Hematopoietic multipotent progenitor cell treated with erythropoietin and hydrocortisone succinate and interleukin-3 and kit ligand, for 8 days (in vitro differentiated cells): ENCODE measurements around the gene COL1A1.

Source experiments
- DNase-seq: peaks from one replicate; pipeline ENCODE4 v3.0.0-alpha.2; 2015

COL1A1 gene

DNA sequence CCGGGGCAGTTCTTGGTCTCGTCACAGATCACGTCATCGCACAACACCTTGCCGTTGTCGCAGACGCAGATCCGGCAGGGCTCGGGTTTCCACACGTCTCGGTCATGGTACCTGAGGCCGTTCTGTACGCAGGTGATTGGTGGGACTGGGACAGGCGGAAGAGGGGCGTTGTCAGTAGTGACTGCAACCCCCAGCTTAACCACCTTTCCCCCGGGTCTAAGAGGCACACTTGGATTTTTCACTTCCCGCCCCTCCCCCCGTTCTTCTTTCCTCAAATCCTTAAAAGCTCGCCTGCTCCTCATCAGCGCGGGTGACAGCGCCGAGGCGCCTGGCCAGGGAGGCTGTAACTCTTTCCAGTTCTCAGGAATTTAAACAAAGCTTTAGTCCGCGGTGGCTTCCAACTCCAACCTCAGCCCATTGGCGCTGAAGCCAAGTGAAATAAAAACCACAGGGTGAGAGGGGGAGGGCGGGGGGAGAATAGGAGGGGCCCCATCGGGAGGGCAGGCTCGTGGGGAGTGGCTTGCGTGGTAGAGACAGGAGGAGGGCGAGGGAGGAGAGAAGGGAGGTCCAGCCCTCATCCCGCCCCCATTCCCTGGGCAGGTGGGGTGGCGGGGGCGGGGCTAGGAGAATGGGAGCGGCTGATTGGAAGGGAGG is 1.5 kb downstream of the COL1A1 start:
- peak; percentile 82 for DNase-seq

DNA sequence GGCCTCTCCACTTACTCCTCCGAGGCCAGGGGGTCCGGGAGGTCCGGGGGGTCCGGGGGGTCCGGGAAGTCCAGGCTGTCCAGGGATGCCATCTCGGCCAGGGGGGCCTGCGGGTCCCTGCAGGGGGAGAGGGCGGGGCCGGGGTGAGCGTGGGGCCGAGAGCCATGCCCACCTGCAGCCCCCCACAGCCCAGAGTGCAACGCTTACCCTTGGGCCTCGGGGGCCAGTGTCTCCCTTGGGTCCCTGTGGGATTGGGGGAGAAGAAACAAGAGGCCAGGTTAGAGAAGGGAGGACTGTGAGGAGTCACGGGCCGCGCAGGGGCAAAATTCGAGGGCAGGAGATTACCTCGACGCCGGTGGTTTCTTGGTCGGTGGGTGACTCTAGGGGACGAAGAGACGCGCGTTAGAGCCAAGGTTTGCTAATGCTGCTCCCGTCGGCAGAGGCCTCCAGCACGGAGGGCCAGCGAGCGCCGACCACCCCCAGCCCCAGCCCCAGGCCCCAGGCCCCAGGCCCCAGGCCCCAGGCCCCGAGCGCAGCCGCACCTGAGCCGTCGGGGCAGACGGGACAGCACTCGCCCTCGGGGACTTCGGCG is 2.1 kb downstream of the COL1A1 start:
- no peak for DNase-seq

DNA sequence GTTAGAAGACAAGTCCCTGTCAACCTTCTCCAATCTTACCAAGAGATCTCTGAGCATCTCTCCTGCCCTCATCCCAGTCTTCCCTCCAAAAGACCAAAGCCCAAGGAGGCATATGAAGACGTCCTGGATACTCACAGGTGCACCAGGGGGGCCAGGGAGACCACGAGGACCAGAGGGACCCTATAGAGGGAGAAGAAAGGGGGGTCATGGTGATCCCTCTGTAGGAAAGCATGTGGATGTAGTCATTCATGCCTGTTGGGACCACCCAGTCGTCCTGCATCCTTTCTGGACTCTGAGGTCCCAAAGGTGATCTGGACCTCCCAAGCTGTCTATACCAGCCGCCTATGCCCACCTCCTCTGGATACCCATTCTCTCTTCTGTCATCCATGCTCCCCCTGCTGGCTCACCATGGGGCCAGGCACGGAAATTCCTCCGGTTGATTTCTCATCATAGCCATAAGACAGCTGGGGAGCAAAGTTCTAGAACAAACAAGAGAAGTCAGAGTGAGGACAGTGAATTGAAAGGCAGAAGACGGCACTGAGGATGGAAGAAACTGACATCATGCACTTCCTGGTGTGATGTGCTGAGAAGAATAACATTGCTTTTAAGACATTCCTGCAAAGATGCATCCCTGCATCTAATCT is 3.3 kb downstream of the COL1A1 start:
- DNase-seq: peak; percentile 70

DNA sequence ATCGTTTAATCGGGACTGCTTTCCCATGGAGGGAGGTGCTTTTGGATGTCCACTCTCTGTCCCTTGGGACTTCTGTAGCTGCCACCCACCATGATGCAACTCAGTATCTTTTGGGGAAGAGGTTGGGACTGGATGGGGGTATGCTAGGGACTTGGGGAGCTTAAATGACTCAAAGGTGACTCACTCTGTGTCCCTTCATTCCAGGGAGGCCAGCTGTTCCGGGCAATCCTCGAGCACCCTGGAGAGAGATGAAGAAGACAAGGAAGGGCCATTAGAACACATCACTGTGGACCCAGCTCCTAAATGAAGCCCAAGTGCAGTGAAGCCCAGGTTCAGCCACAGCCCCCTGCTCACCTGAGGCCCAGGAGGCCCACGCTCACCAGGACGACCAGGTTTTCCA is 4.6 kb downstream of the COL1A1 start:
- DNase-seq: no peak

DNA sequence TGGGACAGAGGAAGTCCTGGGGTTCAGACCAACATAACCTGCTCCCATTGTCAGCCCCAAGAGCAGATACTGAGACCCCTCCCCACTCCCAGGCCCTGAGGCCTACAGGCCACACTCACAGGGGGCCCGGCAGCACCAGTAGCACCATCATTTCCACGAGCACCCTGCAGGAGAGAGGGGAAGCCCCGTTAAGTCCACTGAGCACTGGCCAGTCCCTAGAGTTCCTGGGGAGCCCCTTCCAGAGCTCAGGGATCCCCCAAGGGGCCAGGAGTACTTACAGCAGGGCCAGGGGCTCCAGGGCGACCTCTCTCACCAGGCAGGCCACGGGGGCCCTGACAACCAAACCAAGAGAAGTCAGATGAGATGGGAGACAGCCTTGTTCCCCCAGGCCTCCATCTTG is 5.4 kb downstream of the COL1A1 start:
- no peak for DNase-seq

DNA sequence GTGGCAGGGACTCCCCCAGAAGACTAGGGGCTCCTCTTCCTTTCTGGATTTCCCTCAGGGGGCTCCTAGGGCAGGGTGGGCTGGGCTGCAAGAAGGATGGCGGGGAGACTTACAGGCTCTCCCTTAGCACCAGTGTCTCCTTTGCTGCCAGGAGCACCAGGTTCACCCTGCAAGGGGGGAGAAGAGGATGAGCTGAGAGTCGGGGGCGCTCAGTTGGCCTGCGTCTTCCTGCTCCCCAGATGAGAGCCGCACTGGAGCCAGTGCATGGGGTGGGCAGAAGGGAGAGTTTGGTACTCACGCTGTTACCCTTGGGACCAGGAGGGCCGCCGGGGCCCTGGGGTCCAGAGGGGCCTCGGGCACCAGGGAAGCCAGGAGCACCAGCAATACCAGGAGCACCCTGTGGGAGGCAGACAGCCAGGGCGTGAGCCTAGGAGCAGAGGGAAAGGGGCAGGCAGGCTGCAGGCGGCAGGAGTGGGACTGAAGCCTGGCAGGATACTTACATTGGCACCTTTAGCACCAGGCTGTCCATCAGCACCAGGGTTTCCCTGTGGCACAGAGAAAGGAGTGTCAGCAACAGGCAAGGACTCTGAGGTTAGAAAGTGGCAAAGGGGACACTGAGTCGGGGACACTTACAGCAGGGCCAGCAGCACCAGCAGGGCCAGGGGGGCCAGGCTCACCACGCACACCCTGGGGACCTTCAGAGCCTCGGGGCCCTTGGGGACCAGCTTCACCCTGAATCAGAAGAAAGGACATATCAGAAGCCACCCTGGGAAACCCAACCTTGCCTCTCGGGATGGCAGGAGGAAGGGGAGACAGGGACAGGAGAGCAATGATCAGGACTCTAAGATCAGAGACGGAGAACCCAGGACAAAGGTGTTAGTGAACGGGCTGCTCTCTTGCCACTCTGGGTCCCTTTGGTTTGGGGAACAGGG is 6.2 kb downstream of the COL1A1 start:
- DNase-seq: no peak

DNA sequence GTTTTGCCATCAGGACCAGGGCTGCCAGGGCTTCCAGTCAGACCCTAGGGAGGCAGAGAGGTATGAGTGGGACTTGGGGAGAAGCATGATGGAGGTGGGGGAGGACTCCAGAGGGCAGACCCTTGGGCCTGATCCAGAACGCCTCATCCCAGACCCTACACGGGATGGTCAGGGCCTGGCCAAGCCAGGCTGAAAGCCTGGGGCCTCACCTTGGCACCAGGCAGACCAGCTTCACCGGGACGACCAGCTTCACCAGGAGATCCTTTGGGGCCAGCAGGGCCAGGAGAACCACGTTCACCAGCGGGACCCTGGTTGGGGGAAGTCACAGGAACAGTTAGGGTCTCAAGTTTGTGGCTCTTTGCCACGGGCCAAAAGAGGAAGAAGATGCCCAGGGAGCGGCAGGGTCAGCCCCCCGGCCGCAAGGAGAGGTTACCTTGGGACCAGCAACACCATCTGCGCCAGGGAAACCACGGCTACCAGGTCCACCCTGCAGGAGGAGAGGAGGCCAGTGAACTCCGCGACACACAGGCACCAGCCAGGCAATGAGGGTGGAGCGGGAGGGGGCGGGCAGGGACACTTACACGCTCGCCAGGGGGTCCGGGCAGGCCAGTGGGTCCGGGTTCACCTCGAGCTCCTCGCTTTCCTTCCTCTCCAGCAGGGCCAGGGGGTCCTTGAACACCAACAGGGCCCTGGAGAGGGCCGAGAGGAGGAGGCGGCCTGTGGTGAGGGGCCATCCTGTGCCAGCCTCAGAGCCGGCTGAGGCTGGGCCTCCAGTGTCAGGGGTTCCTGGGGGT is 7.1 kb downstream of the COL1A1 start:
- no peak for DNase-seq

DNA sequence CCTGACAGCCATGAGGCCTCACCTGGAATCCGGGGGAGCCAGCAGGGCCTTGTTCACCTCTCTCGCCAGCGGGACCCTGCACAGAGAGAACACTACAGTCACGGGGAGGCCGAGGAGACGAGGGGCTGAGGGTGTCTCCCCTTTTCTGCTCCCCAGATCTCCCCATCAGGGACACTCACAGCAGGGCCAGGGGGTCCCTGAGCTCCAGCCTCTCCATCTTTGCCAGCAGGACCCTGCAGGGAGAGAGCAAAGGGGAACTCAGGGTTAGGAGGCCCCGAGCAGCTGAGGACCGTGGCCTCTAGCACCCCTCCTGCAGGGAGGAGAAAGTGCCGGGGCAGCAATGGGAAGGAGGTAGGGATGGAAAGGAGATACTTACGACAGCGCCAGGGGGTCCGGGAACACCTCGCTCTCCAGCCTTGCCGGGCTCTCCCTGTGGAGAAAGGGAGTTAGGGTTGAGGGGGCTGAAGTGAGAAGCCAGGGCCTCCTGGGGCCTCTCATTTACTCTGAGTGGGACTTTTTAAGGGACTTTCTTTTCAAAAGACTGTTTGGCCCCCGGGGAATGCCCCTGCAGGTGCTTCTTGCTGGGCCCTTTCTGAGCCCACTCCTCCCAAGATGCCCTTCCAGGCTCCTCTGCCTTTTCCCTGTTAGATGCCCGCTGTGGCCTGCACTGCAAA is 8.7 kb downstream of the COL1A1 start:
- DNase-seq: no peak

DNA sequence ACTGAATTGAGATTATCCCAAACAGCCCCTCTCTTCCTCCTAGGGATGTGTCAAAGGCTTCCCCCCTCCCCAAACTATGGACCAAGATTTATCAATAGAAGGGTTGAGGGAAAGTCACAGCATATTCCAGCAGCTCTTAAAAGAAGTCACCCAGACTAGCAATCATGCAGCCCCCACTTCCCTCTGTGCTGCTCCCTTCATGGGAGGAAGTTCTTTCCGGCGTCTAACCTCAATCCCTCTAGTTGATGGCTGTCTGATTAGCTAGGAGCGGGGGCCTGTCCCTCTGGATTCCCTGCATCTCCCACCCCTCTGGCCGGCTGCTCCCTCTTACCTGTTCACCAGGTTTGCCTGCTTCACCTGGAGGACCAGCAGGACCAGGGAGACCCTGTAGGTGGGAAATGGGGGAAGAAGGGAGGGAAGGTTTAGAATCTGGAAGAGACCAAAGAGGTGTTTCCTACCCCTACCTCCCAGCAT is 9.2 kb downstream of the COL1A1 start:
- no peak for DNase-seq

DNA sequence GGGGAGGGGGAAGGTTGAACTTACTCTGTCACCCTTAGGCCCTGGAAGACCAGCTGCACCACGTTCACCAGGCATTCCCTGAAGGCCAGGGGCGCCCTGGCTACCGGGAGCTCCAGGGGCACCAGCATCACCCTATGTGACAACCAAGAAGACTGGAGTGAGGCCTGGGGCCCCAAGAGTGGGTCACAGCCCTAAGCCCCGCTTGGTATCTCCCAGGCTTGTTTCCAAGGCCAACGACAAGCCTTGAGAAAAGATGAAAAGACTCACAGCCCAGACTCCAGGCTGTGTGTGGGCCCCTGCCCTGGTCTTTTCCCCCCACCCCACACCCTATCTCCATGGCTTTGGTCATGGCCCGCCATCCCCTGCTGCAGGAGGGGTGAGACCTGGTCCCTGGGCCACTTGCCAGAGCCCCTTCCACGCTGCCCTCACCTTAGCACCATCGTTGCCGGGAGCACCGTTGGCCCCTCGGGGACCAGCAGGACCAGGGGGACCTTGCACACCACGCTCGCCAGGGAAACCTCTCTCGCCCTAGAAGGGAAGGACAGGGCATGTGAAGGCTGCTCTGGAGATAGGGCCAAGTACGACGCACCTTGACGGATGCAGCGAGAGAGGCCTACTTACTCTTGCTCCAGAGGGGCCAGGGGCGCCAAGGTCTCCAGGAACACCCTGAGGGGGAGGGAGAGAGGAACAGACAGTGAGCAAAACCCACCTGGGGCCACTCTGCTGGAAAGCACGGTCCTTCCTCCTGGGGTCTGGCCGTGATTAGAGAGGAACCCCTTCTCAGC is 9.9 kb downstream of the COL1A1 start:
- DNase-seq: no peak

DNA sequence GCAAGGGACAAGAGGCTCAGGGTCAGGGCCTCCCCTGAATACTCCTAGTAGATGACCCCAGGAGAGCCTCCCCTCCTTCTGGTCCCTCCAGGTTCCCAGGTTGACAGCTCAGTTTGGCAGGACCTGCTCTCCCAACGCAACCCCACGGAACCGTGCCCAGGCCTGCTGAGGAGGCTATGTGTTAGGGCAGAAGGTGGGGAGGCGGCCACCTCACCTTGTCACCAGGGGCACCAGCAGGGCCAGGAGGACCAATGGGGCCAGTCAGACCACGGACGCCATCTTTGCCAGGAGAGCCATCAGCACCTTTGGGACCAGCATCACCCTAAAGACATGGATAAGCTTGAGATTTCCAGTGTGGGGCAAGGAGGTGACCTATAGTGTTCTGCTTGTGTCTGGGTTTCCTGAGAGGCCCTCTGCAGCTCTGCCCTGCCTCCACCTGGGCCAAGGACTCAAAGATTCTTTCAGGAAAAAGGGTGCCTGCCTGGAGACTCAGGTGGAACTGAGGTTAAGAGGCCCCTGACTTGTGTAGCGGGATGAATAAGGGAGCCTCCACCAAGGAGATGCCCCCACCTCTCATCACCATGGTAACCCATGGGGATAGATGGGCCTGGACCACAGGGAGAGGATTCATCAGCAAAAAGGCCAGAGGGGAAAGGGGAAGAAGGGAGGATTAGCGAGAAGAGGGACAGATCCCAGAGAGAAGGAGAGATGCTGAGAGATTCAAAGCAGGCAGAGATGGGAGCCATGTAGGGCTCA is 10.7 kb downstream of the COL1A1 start:
- no peak for DNase-seq

DNA sequence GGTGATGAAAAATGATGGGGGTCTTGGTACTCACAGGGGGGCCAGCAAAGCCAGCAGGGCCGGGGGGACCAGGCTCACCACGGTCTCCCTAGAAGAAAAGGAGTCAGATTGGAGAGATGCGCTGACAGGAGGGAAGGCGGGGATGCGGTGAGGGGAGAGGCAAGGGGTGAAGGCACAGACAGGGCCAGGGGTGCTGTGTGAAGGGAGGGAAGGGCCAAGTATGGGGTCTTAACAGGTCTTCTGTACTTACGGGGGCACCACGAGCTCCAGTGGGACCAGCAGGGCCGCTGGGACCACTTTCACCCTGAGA is 11.2 kb downstream of the COL1A1 start:
- no peak for DNase-seq

DNA sequence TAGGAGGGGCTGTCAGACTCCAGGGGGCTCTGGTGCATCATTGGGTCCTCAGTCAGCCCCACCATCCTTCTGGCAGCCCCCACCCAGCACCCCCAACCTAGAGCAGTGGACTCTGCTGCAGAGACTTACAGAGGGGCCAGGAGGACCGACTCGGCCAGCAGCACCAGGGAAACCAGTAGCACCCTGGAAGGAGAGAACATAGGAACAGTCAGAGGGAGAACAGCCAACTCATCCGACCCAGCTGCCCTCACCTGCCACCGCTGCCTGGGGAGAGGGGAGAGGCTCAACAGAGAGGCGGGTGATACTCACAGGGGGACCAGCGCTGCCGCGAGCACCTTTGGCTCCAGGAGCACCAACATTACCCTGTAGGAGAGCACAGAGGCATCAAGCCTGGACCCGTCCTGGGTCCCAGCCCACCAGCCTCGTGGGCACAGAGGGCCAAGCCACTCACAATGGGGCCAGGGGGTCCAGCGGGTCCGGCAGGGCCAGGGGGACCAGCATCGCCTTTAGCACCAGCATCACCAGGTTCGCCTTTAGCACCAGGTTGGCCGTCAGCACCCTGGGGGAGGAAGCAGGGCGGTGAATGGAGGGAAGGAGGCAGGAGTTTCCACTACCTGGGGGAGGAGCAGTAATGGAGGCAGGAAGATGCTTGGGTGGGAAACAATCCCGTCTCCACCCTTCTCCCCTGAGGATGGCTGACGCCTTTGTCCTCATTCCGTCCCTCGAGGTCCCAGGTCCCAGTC is 11.7 kb downstream of the COL1A1 start:
- DNase-seq: no peak

DNA sequence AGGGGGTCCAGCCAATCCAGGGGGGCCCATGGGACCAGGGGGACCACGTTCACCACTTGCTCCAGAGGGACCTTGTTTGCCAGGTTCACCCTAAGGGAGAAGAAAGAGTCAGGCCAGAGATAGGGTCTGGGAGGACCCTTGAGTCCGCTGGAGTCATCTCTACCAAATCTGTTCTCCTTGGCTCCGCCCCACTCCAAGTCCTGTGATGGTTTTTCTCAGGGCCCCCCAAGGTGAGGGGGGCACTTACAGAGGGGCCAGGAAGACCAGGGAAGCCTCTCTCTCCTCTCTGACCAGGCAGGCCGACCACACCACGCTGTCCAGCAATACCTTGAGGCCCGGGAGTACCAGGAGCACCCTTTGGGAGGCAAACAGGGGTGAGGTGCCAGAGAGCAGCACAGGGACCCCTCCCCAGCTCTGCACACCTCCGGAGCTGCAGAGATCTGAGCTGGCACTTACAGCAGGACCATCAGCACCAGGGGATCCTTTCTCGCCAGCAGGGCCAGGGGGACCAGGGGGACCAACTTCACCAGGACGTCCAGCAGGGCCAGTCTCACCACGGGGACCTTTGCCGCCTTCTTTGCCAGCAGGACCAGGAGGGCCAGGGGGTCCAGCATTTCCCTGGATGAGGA is 12.4 kb downstream of the COL1A1 start:
- DNase-seq: no peak

DNA sequence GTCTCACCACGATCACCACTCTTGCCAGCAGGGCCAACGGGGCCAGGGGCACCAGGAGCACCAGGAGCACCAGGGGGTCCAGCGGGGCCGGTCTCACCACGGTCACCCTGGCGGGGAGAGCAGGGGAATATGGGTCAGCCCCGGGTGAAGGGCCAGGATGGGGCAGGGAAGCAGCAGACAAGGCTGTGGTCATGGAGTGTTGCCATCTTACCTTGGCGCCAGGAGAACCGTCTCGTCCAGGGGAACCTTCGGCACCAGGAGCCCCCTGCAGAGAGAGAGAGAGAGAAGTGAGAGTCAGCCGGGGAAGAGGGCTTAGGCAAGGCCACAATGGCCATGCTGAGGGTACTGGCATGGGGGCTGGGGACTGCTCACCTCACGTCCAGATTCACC is 12.9 kb downstream of the COL1A1 start:
- no peak for DNase-seq

DNA sequence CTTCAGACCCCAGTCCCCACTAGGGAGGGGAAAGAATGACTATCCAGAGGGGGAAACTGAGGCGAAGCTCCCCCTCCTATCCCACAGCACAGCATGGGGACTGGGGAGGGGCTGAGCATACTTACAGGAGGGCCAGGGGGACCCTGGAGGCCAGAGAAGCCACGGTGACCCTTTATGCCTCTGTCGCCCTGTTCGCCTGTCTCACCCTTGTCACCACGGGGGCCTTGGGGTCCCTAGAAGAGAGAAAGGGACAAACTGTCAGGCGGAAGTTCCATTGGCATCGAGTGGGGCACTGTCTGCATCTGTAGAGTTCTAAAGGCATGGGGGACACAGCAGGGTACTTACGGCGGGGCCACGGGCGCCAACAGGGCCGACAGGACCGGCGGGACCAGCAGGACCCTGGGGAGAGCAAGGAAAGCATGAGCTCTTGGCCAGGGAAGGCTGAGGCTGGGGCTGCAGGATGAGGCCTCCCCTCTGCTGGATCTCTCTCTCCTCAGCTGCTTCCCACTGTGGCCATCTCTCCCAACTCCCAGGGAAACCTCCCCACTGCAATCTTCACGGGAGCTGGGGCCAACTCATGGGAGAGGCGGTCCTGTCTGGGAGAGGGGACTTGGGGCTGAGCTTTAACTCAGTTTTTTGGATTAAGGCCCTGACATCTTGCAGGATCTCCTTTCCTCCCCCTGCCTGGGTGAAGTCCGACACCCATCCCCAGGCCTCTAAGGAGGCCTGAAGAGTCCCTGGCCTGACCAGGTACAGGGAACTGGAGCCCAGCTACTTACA is 13.5 kb downstream of the COL1A1 start:
- no peak for DNase-seq

DNA sequence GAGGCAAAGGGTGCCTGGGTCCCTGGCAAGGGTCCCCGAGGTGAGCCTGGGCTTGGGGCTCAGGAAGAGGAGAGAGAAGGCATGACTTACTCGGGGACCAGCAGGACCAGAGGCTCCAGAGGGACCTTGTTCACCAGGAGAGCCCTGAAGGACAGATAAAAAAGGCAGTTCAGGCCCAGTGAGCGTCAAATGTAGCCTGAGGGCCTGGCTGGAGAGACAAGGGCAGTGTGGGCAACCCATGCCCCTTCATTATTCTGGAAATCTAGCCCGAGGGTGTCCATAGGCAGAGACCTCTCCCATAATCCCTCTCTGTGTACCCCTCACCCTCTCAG is 14.1 kb downstream of the COL1A1 start:
- no peak for DNase-seq

DNA sequence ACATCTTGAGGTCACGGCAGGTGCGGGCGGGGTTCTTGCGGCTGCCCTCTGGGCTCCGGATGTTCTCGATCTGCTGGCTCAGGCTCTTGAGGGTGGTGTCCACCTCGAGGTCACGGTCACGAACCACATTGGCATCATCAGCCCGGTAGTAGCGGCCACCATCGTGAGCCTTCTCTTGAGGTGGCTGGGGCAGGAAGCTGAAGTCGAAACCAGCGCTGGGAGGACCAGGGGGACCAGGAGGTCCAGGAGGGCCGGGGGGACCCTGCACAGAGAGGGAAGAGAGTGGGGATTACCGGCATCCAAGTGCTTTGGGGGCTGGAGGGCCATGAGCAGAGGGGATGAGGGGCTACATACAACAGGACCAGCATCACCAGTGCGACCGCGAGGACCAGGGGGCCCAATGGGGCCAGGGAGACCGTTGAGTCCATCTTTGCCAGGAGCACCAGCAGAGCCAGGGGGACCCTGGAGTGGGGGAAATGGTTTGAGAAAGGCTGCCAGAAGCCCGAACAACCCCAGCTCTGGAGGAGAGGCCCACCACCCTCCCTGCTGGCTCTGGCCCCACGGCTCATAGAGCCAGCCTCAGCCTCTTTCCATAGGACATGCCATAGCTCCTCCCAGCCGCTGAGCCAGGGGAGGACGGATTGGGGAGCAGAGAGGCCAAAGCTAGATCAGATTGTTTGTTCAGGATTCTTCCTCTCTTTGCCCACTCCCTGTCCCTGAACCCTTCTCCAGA is 14.6 kb downstream of the COL1A1 start:
- DNase-seq: no peak
